DMS53 treated with DMSO at 0.1 percent for 48 hours (cell line): ENCODE measurements around the gene KIF7.
"Not testable (repeated sequence)": the region's sequence is repeated elsewhere in the genome, so short reads cannot be mapped to it uniquely, and the experiment has no call there.

ENCODE experiments used
- DNase-seq: peaks from one replicate; lab custom pipeline; 2025; ENCODE audit not compliant: unreplicated experiment; lab: John Stamatoyannopoulos, UW

The KIF7 gene

DNA sequence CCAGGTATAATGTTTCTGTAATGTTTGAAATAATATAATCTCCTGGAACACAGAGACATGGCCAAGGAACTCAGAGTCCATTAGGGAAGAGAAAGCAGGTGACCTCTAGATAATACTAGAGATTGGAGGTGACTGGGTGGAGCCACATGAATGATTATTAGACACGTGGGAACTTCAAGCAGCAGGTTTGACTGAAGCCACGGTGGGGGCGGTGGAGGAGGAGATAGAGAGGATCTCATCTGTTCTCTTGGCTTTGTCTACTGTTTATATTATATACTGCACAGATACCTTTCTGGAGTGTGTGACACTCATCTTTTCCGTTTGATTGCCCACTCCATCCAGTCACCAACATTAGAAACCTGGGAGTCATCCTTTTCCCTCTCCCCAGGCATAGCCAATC, 33.7 kb downstream of the KIF7 start:
- DNase-seq: no peak

DNA sequence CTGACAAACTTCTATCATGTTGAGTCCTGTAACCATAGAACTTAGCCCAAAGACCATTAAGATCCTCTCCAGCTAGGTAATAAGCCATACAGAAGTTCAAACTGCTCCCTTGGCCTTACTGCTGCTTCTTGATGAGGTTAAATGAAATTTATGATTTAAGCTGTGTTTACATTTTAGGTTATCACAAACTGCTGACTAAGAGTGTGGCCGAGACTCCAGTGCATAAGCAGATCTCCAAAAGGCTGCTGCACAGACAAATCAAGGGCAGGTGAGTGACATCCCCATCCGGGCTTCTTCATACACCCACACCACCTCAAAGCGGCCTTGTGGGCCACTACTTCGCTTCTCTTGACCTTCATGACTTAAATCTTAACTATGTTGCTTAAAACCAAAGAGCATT, 39.0 kb downstream of the KIF7 start:
- DNase-seq: no peak

DNA sequence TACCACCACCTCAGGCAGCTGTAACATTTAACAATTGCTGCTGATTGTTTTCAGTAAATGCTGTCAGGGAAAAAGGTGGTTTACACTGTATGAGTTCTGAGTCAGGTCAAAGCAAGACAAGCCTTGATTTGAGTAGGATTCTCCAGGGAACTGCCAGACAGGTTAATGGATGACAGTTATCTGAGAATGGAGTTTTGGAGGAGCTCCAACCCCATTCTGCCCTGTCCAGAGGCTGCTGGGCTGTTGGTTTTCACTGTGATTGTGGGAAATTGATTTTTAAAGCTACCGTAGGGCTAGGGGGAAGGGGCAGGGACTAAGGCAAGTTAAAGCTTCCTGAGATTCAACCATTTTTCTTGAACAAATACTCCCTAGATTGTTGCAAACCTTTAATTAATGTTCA, 40.1 kb downstream of the KIF7 start:
- DNase-seq: no peak

DNA sequence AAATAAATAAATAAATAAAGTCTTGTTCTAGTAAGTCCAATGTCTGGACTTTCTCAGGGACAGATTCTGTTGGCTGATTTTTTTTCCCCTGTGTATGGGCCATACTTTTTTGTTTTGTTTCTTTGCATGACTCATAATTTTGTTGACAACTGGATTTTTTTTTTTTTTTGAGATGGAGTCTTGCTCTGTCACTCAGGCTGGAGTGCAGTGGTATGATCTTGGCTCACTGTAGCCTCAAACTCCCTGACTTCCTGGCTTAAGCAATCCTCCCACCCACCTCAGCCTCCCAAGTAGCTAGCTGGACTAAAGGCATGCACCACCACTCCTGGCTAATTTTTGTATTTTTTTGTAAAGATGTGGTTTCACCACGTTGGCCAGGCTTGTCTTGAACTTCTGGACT, 41.1 kb downstream of the KIF7 start:
- DNase-seq: no peak

DNA sequence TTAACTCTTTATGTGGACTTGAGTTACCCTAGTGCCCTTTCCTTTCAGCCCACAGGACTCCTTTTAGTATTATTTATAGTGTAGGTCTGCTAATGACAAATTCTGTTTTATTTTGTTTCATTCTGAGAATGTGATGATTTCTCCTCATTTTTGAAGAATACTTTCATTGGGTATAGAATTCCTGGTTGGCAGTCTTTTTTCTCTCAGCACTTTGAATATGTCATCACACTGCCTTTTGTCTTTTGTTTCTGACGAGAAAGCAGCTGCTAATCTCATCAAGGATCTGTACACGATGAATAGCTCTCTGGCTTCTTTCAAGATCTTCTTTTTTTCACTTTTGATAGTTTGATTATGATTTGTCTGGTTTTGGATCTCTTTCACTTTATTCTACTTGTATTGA, 42.2 kb downstream of the KIF7 start:
- no peak for DNase-seq

DNA sequence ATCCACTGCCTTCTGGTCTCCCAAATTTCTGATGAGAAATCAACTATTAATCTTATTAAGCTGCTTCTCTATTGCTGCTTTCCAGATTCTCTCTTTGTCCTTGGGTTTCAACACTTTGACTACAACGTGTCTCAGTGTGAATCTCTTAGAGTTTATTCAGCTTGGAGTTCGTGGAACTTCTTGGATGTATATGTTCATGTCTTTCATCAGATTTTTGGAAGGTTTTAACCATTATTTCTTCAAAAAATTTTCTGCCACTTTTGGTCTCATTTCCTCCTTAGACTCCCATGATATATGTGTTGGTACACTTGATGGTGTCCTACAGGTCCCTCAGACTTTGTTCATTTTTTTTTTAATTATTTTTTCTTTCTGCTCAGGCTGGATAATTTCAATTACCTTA, 44.0 kb downstream of the KIF7 start:
- no peak for DNase-seq

DNA sequence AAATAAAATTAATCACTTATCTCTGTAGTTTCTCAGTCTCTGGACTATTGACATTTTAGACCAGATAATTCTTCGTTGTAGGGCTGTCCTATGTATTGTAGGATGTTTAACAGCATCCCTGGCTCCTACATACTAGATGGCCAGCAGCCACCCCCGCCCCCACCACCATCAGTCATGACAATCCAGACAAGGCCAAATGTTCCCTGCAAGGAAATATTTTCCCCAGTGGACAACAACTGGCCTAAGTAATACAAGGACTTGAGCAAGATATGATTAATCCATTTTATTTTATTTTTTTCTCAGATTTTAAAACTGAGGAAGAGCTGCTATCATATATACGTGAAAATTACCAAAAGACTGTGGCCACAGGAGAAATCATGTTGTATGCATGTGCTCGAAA, 56.2 kb downstream of the KIF7 start:
- no peak for DNase-seq

DNA sequence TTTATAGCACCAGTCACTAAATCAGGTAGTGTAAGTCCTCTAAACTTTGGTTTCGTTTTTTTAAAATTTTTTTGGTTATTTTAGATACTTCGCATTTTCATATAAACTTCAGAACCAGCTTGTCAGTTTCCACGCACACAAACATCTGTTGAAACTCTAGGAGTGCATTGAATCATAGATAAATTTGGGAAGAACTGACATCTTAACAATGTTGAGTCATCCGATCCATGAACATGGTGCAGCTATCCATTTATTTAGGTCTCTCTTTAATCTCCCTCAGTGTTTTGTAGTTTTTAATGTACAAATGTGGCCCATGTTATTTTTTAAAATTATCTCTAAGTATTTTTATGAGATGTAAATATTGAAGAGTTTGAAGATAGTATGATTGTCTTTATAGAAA, 62.2 kb downstream of the KIF7 start:
- DNase-seq: no peak

DNA sequence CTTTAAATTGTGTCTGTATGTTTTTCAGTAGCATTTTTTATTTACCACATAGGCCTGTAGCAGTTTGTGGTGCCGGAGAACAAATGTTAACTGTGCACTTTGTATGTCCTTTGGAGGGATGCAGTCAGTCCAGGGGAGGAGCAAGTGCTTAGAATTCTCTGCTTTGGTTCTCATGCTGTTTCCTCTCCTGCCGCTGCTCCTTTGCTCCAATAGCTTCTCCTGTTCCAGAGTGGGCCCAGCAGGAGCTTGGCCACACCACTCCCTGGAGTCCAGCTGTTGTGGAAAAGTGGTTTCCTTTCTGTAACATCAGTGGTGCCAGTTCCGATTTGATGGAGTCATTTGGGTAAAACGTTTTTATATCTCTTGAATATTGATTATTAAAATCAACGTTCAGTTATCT, 63.4 kb downstream of the KIF7 start:
- DNase-seq: no peak

DNA sequence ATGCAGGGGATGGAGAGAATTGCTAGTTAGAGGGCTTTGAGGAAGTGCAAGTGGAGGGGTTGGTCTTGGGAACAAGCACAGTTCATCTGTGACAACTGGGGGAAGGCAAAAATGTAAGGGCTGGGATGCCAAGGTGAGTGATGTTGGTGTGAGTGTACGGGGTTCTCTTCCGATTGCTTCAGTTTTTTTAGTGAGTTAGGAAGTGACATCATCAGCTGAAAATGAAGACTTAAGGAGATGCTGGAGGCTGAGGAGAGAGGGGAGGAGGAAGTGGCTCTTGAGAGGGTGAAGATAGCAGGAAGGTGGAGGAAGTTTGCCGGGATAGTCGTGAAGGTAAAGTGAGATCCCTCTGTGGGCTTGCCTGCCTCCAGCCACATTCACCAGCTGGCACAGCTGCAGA, 67.3 kb downstream of the KIF7 start:
- DNase-seq: no peak

DNA sequence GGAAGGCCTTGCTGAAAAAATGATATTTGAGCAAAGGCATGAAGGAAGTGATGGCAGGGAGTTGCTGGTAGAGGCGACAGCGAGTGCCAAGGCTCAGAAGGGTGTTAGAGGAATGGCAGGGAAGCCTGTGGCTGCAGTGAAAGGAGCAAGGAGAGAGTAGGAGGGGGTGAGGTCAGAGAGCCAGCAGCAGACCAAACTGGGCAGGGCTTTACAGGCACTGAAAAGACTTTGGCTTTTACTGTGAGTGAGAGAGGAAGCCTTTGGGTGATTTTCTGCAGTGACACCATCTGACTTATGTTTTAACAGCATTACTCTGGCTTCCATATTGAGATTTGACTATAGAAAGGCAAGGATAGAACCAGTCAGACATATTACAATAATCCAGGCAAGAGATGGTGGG, 68.6 kb downstream of the KIF7 start:
- DNase-seq: no peak

DNA sequence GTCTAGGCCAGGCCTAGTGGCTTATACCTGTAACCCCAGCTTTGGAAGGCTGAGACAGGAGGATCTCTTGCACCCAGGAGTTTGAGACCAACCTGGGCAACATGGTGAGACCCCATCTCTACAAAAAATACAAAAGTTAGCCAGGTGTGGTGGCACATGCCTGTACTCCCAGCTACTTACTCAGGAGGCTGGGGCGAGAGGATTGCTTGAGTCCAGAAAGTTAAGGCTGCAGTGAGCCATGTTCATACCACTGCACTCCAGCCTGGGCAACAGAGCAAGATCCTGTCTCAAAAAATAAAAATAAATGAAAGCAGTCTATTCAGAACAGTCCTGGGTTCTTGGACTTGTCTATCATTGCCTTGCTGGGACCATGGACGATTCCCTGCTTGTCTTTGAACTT, 74.5 kb downstream of the KIF7 start:
- not testable (repeated sequence) for DNase-seq

DNA sequence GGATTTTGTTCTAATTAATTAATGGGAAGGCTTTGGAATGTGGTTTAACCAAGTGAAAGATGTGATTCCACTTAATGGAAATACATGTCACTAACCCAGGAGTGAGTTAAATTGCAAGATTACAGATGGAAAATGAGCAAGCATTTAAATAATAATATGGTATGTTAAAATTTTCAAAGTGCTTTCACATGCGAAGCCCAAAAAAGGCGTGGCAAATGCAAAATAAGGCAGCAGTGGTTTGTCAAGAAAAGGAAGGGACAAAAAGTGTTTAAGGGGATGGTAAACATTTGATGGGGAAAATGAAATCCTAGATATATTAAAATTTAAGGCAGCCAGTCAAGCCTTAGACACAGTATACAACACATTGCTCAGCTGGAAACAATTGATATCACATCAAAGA, 77.1 kb downstream of the KIF7 start:
- DNase-seq: no peak
